GM18505 (cell line): ENCODE results near the gene ARHGAP22.

Experiments used
- ATAC-seq: cut with Tn5 transposase; IDR thresholded peaks from one replicate; pipeline ENCODE4 v1.9.1; 2021; ENCODE audit not compliant: unreplicated experiment
- POLR2A ChIP-seq: IDR thresholded peaks from 4 replicates; pipeline ENCODE4 v1.6.1; 2011; ENCODE audit warnings: borderline replicate concordance; ENCODE audit not compliant: insufficient read depth, insufficient read length; ENCODE audit errors: extremely low read depth

Gene ARHGAP22

GRCh38 chr10:48509974-48510692 lies 94.7 kb downstream of the ARHGAP22 start:
- TF ChIP-seq POLR2A = no peak
- ATAC-seq = no peak

GRCh38 chr10:48508791-48509772 lies 95.8 kb downstream of the ARHGAP22 start:
- ATAC-seq = no peak
- TF ChIP-seq POLR2A = no peak

- no peak for ATAC-seq
- no peak for TF ChIP-seq POLR2A
Observed at GRCh38 chr10:48507933-48508790, 96.7 kb downstream of the ARHGAP22 start.

- TF ChIP-seq POLR2A = no peak
- ATAC-seq = no peak
Observed at GRCh38 chr10:48507494-48507893, 97.4 kb downstream of the ARHGAP22 start.

GRCh38 chr10:48506147-48506917 lies 98.5 kb downstream of the ARHGAP22 start:
- no peak for ATAC-seq
- no peak for TF ChIP-seq POLR2A

DNA sequence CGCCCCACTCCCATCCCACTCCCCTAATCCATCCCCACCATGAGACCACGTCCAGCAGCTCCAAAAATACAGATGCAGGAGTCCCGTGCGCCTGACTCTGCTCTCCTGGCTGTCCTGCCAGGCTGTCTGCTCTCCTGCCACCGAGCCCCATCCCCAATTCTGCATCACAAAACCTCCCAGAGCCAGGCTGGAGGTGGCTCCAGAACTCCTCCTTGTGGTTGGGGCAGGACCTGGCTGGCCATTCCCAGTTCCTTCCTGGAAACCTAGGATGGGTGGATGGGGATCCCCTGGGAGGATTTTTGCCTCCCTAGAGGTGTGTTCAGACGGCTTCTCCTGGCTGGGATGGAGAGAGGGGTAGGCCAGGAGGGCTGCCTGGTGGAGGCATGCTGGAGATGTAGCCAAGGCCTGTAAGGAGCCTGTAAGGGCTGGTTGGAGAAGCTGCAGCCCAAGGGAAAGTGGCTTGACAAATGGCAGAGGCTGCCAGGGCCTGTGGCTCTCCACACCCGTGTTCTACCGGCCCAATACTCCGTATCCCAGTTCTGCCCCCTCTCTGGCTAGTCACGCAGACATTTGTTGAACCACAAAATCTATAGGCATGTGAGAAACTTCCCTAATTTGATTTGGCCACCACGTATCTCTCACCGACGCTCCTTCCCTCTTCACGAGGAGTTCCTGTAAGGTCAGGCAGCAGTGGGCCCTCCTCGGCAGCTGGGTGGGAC lies 99.3 kb downstream of the ARHGAP22 start:
- TF ChIP-seq POLR2A = no peak
- ATAC-seq = no peak

- no peak for ATAC-seq
- no peak for TF ChIP-seq POLR2A
Observed at GRCh38 chr10:48504141-48504885, 100.6 kb downstream of the ARHGAP22 start.

GRCh38 chr10:48503293-48503911 lies 101.5 kb downstream of the ARHGAP22 start:
- no peak for ATAC-seq

GRCh38 chr10:48502791-48503190 lies 102.1 kb downstream of the ARHGAP22 start:
- ATAC-seq = no peak
- TF ChIP-seq POLR2A = no peak

More at GRCh38 chr10:48503293-48503911, 101.5 kb downstream of the ARHGAP22 start:
- TF ChIP-seq POLR2A = no peak

DNA sequence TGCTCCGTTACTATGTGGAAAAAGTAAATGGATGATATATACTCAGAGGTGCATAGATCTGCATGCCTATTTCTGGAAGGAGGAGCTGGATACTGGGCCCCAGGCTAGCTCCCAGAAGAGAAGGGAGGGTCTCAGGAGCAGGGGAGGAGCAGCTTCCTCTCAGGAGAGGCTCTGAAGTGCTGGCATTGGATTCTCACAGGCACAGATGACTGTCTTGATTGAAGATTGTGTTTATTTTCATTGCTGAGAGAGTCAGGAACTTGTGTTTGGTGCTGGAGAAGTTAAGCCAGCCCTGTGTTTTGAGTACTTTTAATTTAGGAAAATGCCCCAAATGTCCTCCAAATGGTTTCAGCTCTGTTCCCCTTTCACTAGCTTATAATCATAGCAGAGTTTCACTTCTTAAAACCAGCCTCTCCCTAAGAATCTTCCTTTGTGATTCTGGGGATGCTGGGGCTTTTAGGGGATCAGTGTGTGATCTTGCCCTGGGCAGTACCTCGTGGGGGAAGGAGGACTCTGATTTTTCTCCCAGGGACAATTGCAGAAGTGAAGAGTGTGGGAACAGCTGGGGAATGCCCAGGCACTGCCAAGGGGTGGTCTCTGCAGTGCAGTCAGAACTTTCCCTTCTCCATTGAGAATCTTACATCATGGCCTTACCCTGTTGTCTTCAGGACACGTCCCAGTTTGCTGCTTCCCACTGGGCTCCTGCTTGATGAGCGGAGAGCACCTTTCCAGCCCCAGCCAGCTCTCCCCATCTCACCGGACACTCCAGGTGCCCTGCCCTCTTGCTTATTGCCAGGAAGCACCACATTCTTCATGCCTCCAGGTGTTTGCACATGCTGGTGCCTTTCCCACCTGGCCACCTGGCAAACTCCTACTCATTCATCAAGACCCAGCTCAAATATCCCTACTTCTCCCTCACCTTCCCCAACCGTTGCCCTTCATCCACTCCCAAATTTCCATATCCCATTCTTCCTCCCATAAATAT lies 102.8 kb downstream of the ARHGAP22 start:
- TF ChIP-seq POLR2A = no peak
- ATAC-seq = no peak
